ENCODE measurements around the gene EML4.

DNA sequence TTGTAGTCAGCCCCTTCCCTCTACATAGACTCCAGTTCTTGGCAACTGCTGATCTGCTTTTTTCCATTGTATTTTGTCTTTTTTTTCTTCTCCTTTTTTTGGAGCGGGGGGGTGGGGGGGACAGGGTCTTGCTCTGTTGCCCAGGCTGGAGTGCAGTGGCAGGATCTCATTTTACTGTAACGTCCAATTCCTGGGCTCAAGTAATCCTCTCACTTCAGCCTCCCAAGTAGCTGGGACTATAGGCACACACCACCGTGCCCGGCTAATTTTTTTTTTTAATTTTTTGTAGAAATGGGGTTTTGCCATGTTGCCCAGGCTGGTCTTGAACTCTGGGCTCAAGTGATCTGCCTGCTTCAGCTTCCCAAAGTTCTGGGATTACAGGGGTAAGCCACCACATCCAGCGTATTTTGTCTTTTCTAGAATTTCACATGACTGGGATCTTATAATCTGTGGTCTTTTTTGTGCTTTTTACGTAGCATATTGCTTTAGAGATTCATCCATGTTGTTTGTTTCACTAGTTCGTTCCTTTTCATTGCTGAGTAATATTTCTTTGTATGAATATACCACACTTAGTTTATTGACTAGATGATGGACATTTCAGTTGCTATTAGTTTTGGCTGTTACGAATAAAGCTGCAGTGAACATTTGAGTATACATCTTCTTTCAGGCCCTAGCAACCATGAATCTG is 17.9 kb downstream of the EML4 start:
- TF ChIP-seq, protein P1, sequence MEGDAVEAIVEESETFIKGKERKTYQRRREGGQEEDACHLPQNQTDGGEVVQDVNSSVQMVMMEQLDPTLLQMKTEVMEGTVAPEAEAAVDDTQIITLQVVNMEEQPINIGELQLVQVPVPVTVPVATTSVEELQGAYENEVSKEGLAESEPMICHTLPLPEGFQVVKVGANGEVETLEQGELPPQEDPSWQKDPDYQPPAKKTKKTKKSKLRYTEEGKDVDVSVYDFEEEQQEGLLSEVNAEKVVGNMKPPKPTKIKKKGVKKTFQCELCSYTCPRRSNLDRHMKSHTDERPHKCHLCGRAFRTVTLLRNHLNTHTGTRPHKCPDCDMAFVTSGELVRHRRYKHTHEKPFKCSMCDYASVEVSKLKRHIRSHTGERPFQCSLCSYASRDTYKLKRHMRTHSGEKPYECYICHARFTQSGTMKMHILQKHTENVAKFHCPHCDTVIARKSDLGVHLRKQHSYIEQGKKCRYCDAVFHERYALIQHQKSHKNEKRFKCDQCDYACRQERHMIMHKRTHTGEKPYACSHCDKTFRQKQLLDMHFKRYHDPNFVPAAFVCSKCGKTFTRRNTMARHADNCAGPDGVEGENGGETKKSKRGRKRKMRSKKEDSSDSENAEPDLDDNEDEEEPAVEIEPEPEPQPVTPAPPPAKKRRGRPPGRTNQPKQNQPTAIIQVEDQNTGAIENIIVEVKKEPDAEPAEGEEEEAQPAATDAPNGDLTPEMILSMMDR (conservative IDR thresholded peaks at IDR 0.05): no peak
- no peak for TF ChIP-seq ZFX (IDR thresholded peaks at IDR 0.05)
